NCI-H2081 (cell line): ENCODE data around the gene TBC1D9B.
A peak's percentile ranks its signal among the peaks of the same experiment; 100 is the strongest.

Experiments
- DNase-seq, 2 experiments: peaks; one replicate each; lab custom pipeline; 2025; lab: John Stamatoyannopoulos, UW

The TBC1D9B gene

GRCh38 chr5:179906795-179907555, 722 bp downstream of the TBC1D9B start:
- DNase-seq: peak in 1 of 2 experiments; percentile 29

- no peak for DNase-seq
Observed at GRCh38 chr5:179906294-179906794, 1.4 kb downstream of the TBC1D9B start.

- no peak for DNase-seq
Observed at GRCh38 chr5:179905161-179905560, 2.5 kb downstream of the TBC1D9B start.

DNA sequence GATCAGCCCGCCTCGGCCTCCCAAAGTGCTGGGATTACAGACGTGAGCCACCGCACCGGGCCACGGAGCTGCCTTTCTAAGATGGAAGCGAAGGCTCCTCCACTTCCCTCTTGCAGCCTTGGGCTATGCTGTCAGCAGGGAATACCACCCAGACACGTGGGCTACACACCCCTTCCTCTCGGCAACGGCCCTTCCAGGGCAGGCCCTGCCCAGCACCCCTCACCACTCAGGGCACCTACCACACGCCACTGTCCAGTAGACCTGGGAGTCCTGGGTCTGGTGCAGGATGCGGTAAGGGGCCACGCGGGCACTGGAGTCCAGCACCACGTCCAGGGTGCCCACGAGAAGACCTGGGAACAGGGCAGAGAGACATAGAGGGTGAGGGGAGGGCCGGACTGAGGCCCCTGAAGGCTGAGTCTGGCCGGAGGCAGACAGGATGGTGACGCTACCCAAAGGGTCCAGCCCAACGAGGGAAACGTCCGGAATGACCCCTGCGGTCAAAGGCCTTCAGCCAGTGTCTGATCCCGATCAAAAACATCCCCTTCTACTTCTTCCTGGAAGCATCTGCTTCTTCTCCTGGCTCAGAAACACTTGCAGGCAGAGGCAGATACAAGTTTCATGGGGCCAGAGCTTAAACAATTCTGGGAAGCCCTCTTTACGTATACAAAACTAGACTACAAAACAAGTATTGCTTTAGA, 3.1 kb downstream of the TBC1D9B start:
- DNase-seq: no peak

GRCh38 chr5:179902763-179903158, 4.9 kb downstream of the TBC1D9B start:
- DNase-seq: no peak

DNA sequence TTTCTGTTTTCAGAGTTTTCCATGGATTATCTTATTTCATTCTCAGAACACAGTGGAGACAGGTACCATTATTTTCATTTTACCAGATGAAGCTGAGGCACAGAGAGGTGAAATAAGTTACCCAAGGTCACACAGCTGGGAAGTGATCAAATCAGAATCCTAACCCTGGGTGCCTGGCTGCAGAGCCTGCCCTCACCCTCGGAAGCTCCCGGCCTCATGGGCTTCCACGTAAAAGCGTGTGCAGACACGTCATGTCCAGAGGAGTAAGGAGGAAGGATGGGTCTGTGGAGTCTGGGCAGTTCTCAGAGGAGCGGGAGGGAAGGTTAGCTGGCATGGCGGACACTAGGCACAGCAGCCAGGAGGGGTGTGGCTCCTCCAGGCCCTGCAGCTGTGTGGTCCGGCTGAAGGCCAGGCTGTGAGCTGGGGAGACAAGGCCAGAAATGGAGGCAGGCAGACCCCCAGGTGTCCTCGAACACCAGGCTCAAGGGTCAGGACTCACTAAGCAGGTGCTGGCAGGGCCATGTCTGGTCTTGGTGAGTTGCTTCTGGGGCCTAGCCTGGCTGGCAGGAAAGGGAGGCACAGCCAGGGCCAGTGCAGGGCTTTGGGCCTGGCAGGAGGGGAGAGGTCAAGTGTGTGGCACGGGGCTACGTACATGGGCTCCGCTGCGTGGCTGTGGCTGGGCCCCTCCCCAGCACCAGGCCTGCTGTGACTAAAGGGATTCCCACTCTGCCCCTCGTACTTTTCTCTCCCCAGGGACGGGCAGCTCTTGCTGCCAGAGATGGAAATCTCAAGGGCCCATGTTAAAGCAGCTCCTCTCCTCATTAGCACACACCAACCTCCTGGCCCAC, 5.6 kb downstream of the TBC1D9B start:
- DNase-seq: no peak

- no peak for DNase-seq
Observed at GRCh38 chr5:179901462-179901861, 6.2 kb downstream of the TBC1D9B start.

DNA sequence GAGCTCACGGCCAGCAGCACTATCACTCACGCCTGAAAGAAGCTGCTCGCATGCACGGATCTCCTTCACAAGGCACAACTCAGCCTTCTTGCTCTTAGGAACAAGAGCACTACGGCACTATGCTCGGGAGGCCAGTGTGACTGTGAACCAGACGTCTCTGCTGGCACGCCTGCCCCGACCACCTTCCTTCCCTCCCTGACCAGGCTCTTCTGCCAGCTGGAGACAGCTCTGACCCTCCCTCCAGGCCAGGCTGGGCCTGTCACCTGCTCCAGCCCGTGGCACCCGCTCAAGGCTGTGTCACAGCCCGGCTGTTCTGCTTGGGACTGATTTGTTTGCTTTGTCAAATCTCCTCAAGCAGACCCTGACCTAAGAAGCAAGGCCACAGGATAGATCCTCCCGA, 7.0 kb downstream of the TBC1D9B start:
- no peak for DNase-seq

DNA sequence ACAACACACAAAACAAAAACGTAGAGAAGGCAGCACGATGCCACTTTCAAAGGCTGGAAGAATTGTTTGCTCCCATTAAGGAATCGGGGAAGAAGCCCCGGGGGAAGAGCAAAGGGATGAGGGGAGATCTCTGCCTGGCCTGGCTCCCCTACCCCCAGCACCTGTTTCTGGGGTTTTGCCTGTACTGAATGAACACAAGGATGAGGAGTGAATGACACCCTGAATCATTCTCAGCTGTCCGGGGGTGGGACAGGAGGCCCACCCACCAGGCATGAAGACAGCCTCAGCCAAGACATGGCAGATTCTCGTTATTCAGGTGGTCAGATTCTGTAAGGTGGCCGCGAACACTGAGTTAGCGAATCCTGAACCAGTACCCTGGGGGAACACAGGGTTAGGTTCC, 7.5 kb downstream of the TBC1D9B start:
- DNase-seq: no peak

DNA sequence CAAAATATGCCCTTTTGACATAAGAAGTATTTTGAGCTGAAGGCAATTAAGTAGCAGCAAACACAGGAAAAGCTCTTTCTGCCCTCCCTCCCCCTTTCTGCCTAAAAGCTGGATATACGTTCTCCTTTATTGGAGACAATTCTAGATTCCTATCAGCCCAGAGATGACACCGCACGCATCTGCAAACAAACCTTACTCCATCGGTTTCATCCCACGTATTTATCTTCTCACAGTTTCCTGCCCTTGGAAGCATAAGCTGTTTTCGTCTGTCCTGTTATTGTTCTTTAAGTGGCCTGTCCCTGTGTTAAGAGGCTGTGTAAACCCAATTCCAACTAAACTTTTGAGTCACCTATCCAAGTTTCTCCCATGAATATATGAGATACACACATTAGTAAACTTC, 11.8 kb downstream of the TBC1D9B start:
- no peak for DNase-seq

- DNase-seq: no peak
Observed at GRCh38 chr5:179893958-179894895, 13.5 kb downstream of the TBC1D9B start.

DNA sequence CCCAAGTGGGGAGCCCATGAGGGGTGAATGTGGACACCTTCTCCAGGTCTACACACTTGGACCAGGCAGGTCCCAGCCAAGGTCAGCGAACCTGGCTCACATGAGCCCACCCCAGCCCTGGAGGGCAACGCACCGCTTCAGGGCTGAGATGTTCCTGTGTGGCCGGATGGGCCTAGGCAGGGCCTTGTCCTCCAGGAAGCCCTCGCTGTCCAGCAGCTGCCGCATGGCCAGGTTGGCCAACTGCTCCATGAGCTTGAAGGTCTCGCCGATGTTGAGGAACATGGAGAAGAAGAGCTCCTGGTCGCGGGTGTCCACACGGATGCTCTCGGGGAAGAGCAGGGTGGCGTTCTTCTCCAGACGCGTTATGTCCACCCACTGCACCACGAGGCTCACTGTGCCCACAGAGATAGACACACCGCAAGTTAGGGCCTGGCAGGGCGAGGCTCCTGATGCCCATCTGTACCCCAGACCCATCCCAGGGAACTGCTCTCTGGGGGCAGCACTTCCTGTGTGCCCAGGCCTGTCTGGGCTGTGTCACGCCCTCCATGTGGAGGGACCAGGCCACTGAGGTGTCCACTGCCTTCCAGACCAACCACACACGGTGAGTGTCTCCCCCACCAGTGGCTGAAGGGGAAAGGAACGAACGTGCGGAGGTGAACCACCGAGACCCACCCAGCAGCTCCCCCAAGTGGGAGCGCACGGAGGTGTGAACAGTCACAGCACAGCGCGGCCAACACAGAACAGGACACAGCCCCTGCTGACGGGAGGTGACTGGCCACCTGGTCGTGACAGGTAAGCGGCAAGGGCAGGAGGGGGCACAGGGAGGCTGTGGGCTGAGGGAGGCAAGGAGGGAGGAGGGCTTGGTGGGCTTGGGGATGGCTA, 14.4 kb downstream of the TBC1D9B start:
- DNase-seq: no peak

- no peak for DNase-seq
Observed at GRCh38 chr5:179892255-179892654, 15.4 kb downstream of the TBC1D9B start.

GRCh38 chr5:179890751-179891682, 16.7 kb downstream of the TBC1D9B start:
- DNase-seq: no peak

DNA sequence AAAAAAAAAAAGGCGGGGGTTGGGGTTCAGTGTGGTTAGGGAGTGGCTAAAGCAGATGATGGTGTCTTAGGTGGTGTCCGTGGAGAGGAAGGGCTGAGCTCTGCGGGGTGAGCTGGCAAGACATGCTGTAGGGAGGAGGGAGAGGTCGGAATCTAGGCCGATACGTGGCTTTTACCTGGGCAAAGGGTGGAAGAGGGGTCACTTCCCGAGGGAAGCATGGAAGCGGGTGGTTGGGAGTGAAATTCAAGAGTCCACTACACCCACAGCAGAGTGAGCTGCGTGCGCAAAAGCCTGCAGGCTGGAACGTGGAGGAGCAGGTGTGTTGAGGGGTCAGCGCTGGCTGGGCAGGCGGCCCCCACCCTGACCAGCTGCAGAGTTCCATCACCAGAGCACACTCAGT, 17.8 kb downstream of the TBC1D9B start:
- no peak for DNase-seq

GRCh38 chr5:179887802-179888201, 19.9 kb downstream of the TBC1D9B start:
- DNase-seq: no peak

GRCh38 chr5:179887095-179887494, 20.6 kb downstream of the TBC1D9B start:
- no peak for DNase-seq

GRCh38 chr5:179886190-179886911, 21.3 kb downstream of the TBC1D9B start:
- no peak for DNase-seq
